OCI-LY7 (cell line): ENCODE measurements around the gene GRID2.

Experiments
- EZH2phosphoT487 ChIP-seq: fragments of 200-600 bp; sonication (generic); IDR thresholded peaks from 2 replicates; pipeline ENCODE4 v1.6.1; 2018; ENCODE audit warnings: low read depth, borderline replicate concordance, mild to moderate bottlenecking, mixed run types, antibody characterized with exemption, low read length, moderate library complexity, mixed read lengths
- TF ChIP-seq, protein P1 (sequence below): fragments of 200-600 bp; sonication (generic); conservative IDR thresholded peaks from 2 replicates; pipeline ENCODE4 v1.5.1; 2014; ENCODE audit warnings: mild to moderate bottlenecking, antibody characterized with exemption, low read length, moderate library complexity, mixed read lengths

DNA sequence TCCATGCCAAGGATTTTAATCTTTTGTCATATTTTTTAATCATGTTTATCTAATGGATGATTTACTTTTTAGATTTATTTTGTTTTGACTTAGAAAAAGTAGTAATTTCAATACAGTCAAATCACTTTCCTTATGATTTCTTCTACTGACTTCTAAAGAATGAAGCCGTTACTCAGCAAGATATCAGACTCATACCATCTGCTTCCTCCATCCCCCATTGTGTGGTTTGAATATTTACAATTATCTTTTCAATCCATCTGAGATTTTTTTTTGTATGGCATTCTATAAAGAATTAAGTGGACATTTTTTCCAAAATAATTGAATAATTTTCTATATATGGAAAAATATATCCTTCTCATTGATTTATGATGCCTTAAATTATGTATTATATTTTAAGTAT lies 959.4 kb downstream of the GRID2 start:
- TF ChIP-seq, protein P1, sequence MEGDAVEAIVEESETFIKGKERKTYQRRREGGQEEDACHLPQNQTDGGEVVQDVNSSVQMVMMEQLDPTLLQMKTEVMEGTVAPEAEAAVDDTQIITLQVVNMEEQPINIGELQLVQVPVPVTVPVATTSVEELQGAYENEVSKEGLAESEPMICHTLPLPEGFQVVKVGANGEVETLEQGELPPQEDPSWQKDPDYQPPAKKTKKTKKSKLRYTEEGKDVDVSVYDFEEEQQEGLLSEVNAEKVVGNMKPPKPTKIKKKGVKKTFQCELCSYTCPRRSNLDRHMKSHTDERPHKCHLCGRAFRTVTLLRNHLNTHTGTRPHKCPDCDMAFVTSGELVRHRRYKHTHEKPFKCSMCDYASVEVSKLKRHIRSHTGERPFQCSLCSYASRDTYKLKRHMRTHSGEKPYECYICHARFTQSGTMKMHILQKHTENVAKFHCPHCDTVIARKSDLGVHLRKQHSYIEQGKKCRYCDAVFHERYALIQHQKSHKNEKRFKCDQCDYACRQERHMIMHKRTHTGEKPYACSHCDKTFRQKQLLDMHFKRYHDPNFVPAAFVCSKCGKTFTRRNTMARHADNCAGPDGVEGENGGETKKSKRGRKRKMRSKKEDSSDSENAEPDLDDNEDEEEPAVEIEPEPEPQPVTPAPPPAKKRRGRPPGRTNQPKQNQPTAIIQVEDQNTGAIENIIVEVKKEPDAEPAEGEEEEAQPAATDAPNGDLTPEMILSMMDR = no peak
- TF ChIP-seq EZH2phosphoT487 = no peak
